Measurements from ENCODE around the gene GPSM3.

The GPSM3 gene

GRCh38 chr6:32170294-32170693, 22.1 kb downstream of the GPSM3 start:
- H3K79me1 ChIP-seq (ENCODE audit: low read length), result peaks cover 24% of the 10 kb centered on the region
- H3K23ac ChIP-seq (ENCODE audit: low read length), result no peak overlapping the region
- H3K27ac ChIP-seq (ENCODE audit: low read depth, low read length), result no peak overlapping the region
- H3K79me2 ChIP-seq (ENCODE audit: control insufficient read depth, insufficient read depth, low read length), result peaks cover 24% of the 10 kb centered on the region
- no peak overlapping the region for H3K4ac ChIP-seq (ENCODE audit: low read depth, low read length)
- H3K27me3 ChIP-seq (ENCODE audit: insufficient read depth, low read length, poor library complexity), result no peaks in the 10 kb centered on the region
- no peak overlapping the region for H3K9ac ChIP-seq (ENCODE audit: low read length)
- H2AK5ac ChIP-seq (ENCODE audit: low read length), result no peak overlapping the region
- peaks cover 2% of the 10 kb centered on the region for H3K36me3 ChIP-seq (ENCODE audit: control insufficient read depth, insufficient read depth, low read length)
- no peak overlapping the region for H3K56ac ChIP-seq (ENCODE audit: low read length)
- WGBS (ENCODE audit: extremely low coverage, insufficient coverage, low lambda C conversion rate), result no CpG with 5 or more reads among the region's 11 CpGs
- H3K18ac ChIP-seq (ENCODE audit: low read length), result no peak overlapping the region
- no peak overlapping the region for H2BK120ac ChIP-seq (ENCODE audit: low read depth, low read length)
- no peak overlapping the region for H4K8ac ChIP-seq (ENCODE audit: low read depth, low read length)
- H3K4me3 ChIP-seq (ENCODE audit: low read length), result no peak overlapping the region
- H3K4me1 ChIP-seq (ENCODE audit: control insufficient read depth, low read depth, low read length), result peaks cover 9% of the 10 kb centered on the region
- no peak for DNase-seq
- H2BK5ac ChIP-seq (ENCODE audit: low read length), result no peak overlapping the region
- no peak overlapping the region for H2BK15ac ChIP-seq (replicated peaks; ENCODE audit: low read depth)
- H4K5ac ChIP-seq (ENCODE audit: low read length), result no peak overlapping the region
- H3K4me2 ChIP-seq (ENCODE audit: low read length), result no peak overlapping the region

GRCh38 chr6:32168807-32169591, 23.4 kb downstream of the GPSM3 start:
- WGBS (ENCODE audit: extremely low coverage, insufficient coverage, low lambda C conversion rate), result no CpG with 5 or more reads among the region's 11 CpGs
- peaks cover 2% of the 10 kb centered on the region for H3K36me3 ChIP-seq (ENCODE audit: control insufficient read depth, insufficient read depth, low read length)

GRCh38 chr6:32168350-32168749, 24.1 kb downstream of the GPSM3 start:
- Histone ChIP-seq H3K79me1 (ENCODE audit: low read length) (peaks cover 11% of the 10 kb centered on the region), H3K56ac (ENCODE audit: low read length) (peak overlapping the region; percentile 42), H3K36me3 (ENCODE audit: control insufficient read depth, insufficient read depth, low read length) (peaks cover 2% of the 10 kb centered on the region), H3K23ac (ENCODE audit: low read length) (no peak overlapping the region), H4K8ac (ENCODE audit: low read depth, low read length) (no peak overlapping the region), H2BK120ac (ENCODE audit: low read depth, low read length) (no peak overlapping the region), H2BK15ac (replicated peaks; ENCODE audit: low read depth) (no peak overlapping the region), H2AK5ac (ENCODE audit: low read length) (no peak overlapping the region), H3K4me3 (ENCODE audit: low read length) (no peak overlapping the region), H3K4ac (ENCODE audit: low read depth, low read length) (no peak overlapping the region), H3K27me3 (ENCODE audit: insufficient read depth, low read length, poor library complexity) (no peaks in the 10 kb centered on the region), H3K27ac (ENCODE audit: low read depth, low read length) (peak overlapping the region; percentile 64), H4K5ac (ENCODE audit: low read length) (no peak overlapping the region), H3K79me2 (ENCODE audit: control insufficient read depth, insufficient read depth, low read length) (peaks cover 8% of the 10 kb centered on the region), H3K9ac (ENCODE audit: low read length) (no peak overlapping the region), H3K4me2 (ENCODE audit: low read length) (no peak overlapping the region), H3K18ac (ENCODE audit: low read length) (no peak overlapping the region), H2BK5ac (ENCODE audit: low read length) (no peak overlapping the region), H3K4me1 (ENCODE audit: control insufficient read depth, low read depth, low read length) (peaks cover 4% of the 10 kb centered on the region)
- WGBS (ENCODE audit: extremely low coverage, insufficient coverage, low lambda C conversion rate), result no CpG with 5 or more reads among the region's 2 CpGs
- no peak for DNase-seq

More at GRCh38 chr6:32168807-32169591, 23.4 kb downstream of the GPSM3 start:
- H3K56ac ChIP-seq (ENCODE audit: low read length), result no peak overlapping the region
- no peak overlapping the region for H3K23ac ChIP-seq (ENCODE audit: low read length)
- no peak overlapping the region for H3K27ac ChIP-seq (ENCODE audit: low read depth, low read length)
- H2BK15ac ChIP-seq (replicated peaks; ENCODE audit: low read depth), result no peak overlapping the region
- H4K5ac ChIP-seq (ENCODE audit: low read length), result no peak overlapping the region
- no peaks in the 10 kb centered on the region for H3K27me3 ChIP-seq (ENCODE audit: insufficient read depth, low read length, poor library complexity)
- no peak overlapping the region for H3K4ac ChIP-seq (ENCODE audit: low read depth, low read length)
- DNase-seq, result no peak
- H3K4me3 ChIP-seq (ENCODE audit: low read length), result no peak overlapping the region
- H3K4me2 ChIP-seq (ENCODE audit: low read length), result no peak overlapping the region
- H3K4me1 ChIP-seq (ENCODE audit: control insufficient read depth, low read depth, low read length), result peaks cover 4% of the 10 kb centered on the region
- H3K9ac ChIP-seq (ENCODE audit: low read length), result no peak overlapping the region
- H4K8ac ChIP-seq (ENCODE audit: low read depth, low read length), result no peak overlapping the region
- H3K79me2 ChIP-seq (ENCODE audit: control insufficient read depth, insufficient read depth, low read length), result peaks cover 11% of the 10 kb centered on the region
- no peak overlapping the region for H2BK5ac ChIP-seq (ENCODE audit: low read length)
- H3K79me1 ChIP-seq (ENCODE audit: low read length), result peaks cover 14% of the 10 kb centered on the region
- no peak overlapping the region for H3K18ac ChIP-seq (ENCODE audit: low read length)
- no peak overlapping the region for H2AK5ac ChIP-seq (ENCODE audit: low read length)
- H2BK120ac ChIP-seq (ENCODE audit: low read depth, low read length), result no peak overlapping the region

- Histone ChIP-seq H3K36me3 (ENCODE audit: control insufficient read depth, insufficient read depth, low read length) (peaks cover 2% of the 10 kb centered on the region), H3K56ac (ENCODE audit: low read length) (peak overlapping the region; percentile 56), H3K4me3 (ENCODE audit: low read length) (no peak overlapping the region), H3K23ac (ENCODE audit: low read length) (no peak overlapping the region), H3K18ac (ENCODE audit: low read length) (no peak overlapping the region), H2BK120ac (ENCODE audit: low read depth, low read length) (no peak overlapping the region), H3K27ac (ENCODE audit: low read depth, low read length) (peak overlapping the region; percentile 73), H3K9ac (ENCODE audit: low read length) (no peak overlapping the region), H4K8ac (ENCODE audit: low read depth, low read length) (no peak overlapping the region), H3K27me3 (ENCODE audit: insufficient read depth, low read length, poor library complexity) (no peaks in the 10 kb centered on the region), H4K5ac (ENCODE audit: low read length) (no peak overlapping the region), H3K4me2 (ENCODE audit: low read length) (no peak overlapping the region), H3K79me2 (ENCODE audit: control insufficient read depth, insufficient read depth, low read length) (peaks cover 3% of the 10 kb centered on the region), H3K4me1 (ENCODE audit: control insufficient read depth, low read depth, low read length) (peaks cover 1% of the 10 kb centered on the region), H3K4ac (ENCODE audit: low read depth, low read length) (no peak overlapping the region), H2BK5ac (ENCODE audit: low read length) (peak overlapping the region; percentile 30), H2AK5ac (ENCODE audit: low read length) (no peak overlapping the region), H2BK15ac (replicated peaks; ENCODE audit: low read depth) (no peak overlapping the region), H3K79me1 (ENCODE audit: low read length) (peaks cover 6% of the 10 kb centered on the region)
- WGBS (ENCODE audit: extremely low coverage, insufficient coverage, low lambda C conversion rate), result no CpG with 5 or more reads among the region's 6 CpGs
- peak; percentile 73 for DNase-seq
These were observed 24.6 kb downstream of the GPSM3 start for GRCh38 chr6:32167761-32168262.

GRCh38 chr6:32167154-32167760, 25.2 kb downstream of the GPSM3 start:
- no peak overlapping the region for H3K9ac ChIP-seq (ENCODE audit: low read length)
- peak overlapping the region; percentile 30 for H2BK5ac ChIP-seq (ENCODE audit: low read length)
- no peak overlapping the region for H4K8ac ChIP-seq (ENCODE audit: low read depth, low read length)
- H3K18ac ChIP-seq (ENCODE audit: low read length), result no peak overlapping the region
- no peak overlapping the region for H2AK5ac ChIP-seq (ENCODE audit: low read length)
- no peak overlapping the region for H3K4me3 ChIP-seq (ENCODE audit: low read length)
- no peaks in the 10 kb centered on the region for H3K27me3 ChIP-seq (ENCODE audit: insufficient read depth, low read length, poor library complexity)
- H3K4ac ChIP-seq (ENCODE audit: low read depth, low read length), result no peak overlapping the region
- no peaks in the 10 kb centered on the region for H3K79me2 ChIP-seq (ENCODE audit: control insufficient read depth, insufficient read depth, low read length)
- no peak overlapping the region for H2BK15ac ChIP-seq (replicated peaks; ENCODE audit: low read depth)
- no peak for DNase-seq
- peaks cover 3% of the 10 kb centered on the region for H3K79me1 ChIP-seq (ENCODE audit: low read length)
- H3K4me1 ChIP-seq (ENCODE audit: control insufficient read depth, low read depth, low read length), result no peaks in the 10 kb centered on the region
- peaks cover 2% of the 10 kb centered on the region for H3K36me3 ChIP-seq (ENCODE audit: control insufficient read depth, insufficient read depth, low read length)
- H3K4me2 ChIP-seq (ENCODE audit: low read length), result no peak overlapping the region
- peak overlapping the region; percentile 73 for H3K27ac ChIP-seq (ENCODE audit: low read depth, low read length)
- no CpG with 5 or more reads among the region's 32 CpGs for WGBS (ENCODE audit: extremely low coverage, insufficient coverage, low lambda C conversion rate)
- H4K5ac ChIP-seq (ENCODE audit: low read length), result no peak overlapping the region
- no peak overlapping the region for H2BK120ac ChIP-seq (ENCODE audit: low read depth, low read length)
- H3K56ac ChIP-seq (ENCODE audit: low read length), result peak overlapping the region; percentile 56
- H3K23ac ChIP-seq (ENCODE audit: low read length), result peak overlapping the region; percentile 89

Measured in mesendoderm (in vitro differentiated cells).